ENCODE measurements around the gene FLOT1.
"Not testable (repeated sequence)": the region's sequence is repeated elsewhere in the genome, so short reads cannot be mapped to it uniquely, and the experiment has no call there.

Gene FLOT1

GRCh38 chr6:30766461-30767157 is 24.1 kb upstream of the FLOT1 start:
- no peak for DNase-seq

GRCh38 chr6:30765495-30765894 is 23.0 kb upstream of the FLOT1 start:
- DNase-seq: not testable (repeated sequence)

- not testable (repeated sequence) for DNase-seq
Measured at GRCh38 chr6:30764490-30765043, 22.1 kb upstream of the FLOT1 start.

GRCh38 chr6:30763618-30764489 is 21.4 kb upstream of the FLOT1 start:
- DNase-seq: no peak

- DNase-seq: no peak
Measured at GRCh38 chr6:30763155-30763617, 20.7 kb upstream of the FLOT1 start.

- no peak for DNase-seq
Measured at GRCh38 chr6:30761791-30762429, 19.4 kb upstream of the FLOT1 start.

GRCh38 chr6:30760549-30760948 is 18.1 kb upstream of the FLOT1 start:
- DNase-seq: no peak

- no peak for DNase-seq
Measured at GRCh38 chr6:30759575-30760239, 17.2 kb upstream of the FLOT1 start.

- no peak for DNase-seq
Measured at GRCh38 chr6:30757261-30757904, 14.9 kb upstream of the FLOT1 start.

GRCh38 chr6:30756405-30757003 is 14.0 kb upstream of the FLOT1 start:
- not testable (repeated sequence) for DNase-seq

GRCh38 chr6:30754631-30755030 is 12.1 kb upstream of the FLOT1 start:
- DNase-seq: no peak

GRCh38 chr6:30752157-30752927 is 9.9 kb upstream of the FLOT1 start:
- DNase-seq: peak; percentile 24

- no peak for DNase-seq
Measured at GRCh38 chr6:30750379-30750668, 7.8 kb upstream of the FLOT1 start.

GRCh38 chr6:30749554-30750378 is 7.3 kb upstream of the FLOT1 start:
- DNase-seq: no peak

GRCh38 chr6:30748851-30749540 is 6.5 kb upstream of the FLOT1 start:
- no peak for DNase-seq

GRCh38 chr6:30747902-30748769 is 5.6 kb upstream of the FLOT1 start:
- no peak for DNase-seq

- DNase-seq: no peak
Measured at GRCh38 chr6:30747300-30747687, 4.8 kb upstream of the FLOT1 start.

- peak; percentile 68 for DNase-seq
Measured at GRCh38 chr6:30744054-30744805, 1.7 kb upstream of the FLOT1 start, which contains the start of gene IER3. Gene IER3 (minus strand): TSS chr6:30744547. CDS start chr6:30744518, 29 bp downstream.
